GM18909 (cell line): ENCODE data around the gene ARMC8.
"Not testable (repeated sequence)": the region's sequence is repeated elsewhere in the genome, so short reads cannot be mapped to it uniquely, and the experiment has no call there.

Experiments used
- ATAC-seq: cut with Tn5 transposase; IDR thresholded peaks from one replicate; pipeline ENCODE4 v1.9.1; 2021; ENCODE audit warnings: mild to moderate bottlenecking; ENCODE audit not compliant: unreplicated experiment, poor library complexity

The ARMC8 gene

GRCh38 chr3:138187296-138188012 is at the start of gene ARMC8:
Gene ARMC8, plus strand, starts transcription at chr3:138187301. Its CDS starts 254 bp downstream, at chr3:138187555.
- peak; percentile 70 for ATAC-seq

- no peak for ATAC-seq
These were observed 49.2 kb upstream of the ARMC8 start for GRCh38 chr3:138137861-138138260.

GRCh38 chr3:138139691-138140090 is 47.4 kb upstream of the ARMC8 start:
- ATAC-seq = no peak

DNA sequence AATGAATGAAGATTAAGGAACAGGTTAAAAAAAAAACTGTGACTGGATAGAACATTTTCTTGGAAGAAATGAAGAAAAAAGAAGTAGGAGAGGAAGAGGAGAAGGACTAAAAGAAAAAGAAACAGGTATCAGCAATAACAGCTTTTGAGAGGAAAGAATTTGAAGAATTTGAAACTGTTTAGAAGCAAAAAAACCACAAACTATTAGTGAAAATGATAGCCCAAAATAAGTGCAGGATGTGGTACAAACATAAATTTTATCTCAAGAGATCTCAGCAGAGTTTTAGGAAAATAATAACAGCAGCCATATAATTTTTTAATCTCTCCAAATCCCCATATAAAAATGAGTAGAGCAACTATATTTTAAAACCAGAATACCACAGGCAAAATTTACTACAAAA is 46.2 kb upstream of the ARMC8 start:
- no peak for ATAC-seq

DNA sequence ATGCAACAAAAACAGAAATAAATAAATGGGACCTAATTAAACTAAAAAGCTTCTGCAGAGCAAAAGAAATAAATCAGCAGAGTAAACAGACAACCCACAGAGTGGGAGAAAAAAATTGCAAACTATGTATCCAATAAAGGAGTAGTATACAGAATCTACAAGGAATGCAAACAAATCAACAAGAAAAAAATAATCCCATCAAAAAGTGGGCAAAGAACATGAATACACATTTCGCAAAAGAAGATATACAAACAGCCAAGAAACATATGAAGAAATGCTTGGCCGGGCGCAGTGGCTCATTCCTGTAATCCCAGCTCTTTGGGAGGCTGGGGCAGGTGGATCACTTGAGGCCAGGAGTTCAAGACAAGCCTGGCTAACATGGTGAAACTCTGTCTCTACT is 44.9 kb upstream of the ARMC8 start:
- ATAC-seq = not testable (repeated sequence)

DNA sequence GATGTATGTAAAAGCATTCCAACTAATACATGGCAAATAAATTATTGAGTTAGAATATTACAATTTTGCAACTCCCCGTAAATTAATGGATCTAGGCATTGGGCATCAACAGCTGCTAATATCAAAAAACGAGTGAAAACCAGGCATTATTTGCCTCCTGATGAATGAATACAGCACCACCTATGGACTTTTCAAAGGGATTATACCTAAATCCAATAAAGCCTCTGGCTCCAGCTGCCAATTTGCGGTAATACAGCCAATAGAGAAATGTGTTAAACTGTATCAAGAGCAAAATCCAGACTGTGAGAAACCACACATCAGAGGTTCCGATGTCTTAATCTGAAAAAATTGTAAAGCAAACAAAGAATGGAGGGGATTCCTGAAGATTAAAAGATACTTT is 38.6 kb upstream of the ARMC8 start:
- ATAC-seq = no peak

DNA sequence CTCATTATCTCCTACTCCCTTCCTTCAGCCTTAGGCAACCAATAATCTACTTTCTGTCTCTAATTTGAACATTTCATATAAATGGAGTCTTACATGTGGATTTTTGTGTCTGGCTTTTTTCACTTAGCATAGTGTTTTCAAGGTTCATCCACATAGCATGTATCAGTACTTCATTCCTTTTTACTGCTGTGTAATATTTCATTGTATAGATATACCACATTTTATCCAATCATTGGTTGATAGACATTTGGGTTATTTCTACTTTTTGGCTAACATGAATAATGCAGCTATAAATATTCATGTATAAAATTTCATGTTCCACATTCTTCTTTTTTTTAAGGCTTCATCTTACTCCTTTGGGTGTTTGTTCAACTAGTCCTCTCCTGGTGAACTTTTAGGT is 32.6 kb upstream of the ARMC8 start:
- ATAC-seq = no peak

DNA sequence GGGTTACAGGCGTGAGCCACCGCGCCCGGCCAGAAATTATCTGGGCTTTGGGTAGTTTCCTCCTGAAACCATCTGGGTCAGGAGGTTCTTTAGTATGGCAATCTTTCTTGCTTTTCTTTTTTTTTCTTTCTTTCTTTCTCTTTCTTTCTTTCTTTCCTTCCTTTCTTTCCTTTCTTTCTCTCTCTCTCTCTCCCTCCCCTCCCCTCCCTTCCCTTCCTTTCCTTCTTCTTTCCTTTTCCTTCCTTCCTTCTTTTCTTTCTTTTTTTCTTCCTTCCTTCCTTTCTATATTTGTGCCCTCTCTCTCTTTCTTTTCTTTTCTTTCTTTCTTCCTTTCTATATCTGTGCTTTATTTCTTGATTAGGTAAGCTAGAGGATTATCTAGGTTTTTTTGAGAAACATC is 29.4 kb upstream of the ARMC8 start:
- ATAC-seq = no peak

GRCh38 chr3:138165061-138165460 is 22.0 kb upstream of the ARMC8 start:
- no peak for ATAC-seq

DNA sequence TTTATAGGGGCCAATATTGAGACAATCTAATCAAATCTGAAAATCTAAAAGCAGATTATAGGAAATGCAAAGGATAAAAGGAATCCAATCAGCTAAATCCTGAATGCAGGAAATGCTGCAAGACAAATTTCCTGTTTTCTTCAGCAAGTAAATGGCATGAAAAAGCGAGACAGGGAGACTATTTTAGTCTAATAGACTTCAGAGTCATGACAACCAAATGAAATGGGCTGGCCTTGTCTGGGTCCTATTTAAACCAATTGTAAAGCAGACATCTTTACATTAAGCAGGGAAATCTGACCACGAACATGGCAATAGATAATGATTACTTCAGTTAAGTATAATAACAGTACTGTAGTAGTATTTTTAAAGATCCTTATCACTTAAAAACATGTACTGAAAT is 14.5 kb upstream of the ARMC8 start:
- no peak for ATAC-seq

- ATAC-seq = no peak
These were observed 13.2 kb upstream of the ARMC8 start for GRCh38 chr3:138173769-138174420.

DNA sequence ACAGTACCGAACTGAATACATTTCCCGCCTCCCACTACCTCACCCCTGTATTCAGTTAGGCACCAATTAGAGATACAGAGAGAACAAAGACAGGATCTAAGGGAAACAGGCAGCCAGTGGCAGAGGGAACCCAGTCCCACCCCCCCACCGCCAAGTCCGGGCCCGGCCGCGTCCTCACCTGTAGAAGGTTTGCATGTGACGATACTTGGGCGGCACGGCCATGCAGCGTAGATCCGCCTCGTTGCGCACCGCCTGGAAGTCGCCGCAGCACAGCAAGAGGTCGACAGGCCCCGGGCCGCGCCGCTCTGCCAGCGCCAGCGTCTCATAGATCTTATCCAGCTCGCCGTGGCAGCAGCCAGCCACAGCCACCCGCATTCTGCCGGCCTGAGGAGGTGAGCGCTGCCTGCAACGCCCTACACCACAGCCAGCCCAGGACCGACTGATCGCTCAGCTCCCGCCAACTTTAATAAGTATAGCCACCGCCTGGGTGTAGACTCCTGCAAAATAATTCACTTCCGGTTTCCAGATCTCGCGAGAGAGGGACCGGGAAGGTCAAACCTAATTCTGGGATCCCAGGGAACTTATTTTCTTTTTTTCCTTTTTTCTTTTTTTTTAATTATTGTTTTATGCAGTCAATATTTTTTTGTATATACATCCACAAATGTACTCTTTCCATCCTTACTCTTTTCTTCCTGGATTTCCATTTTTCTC is 12.5 kb upstream of the ARMC8 start, which contains the start of gene DBR1:
Gene DBR1, minus strand, starts transcription at position 501 of the 711 bp plus-strand sequence. Its CDS starts 126 bp downstream, at position 375.
- ATAC-seq = peak; percentile 92

GRCh38 chr3:138180375-138181029 is 6.6 kb upstream of the ARMC8 start:
- ATAC-seq = peak; percentile 83

- ATAC-seq = no peak
These were observed 2.1 kb upstream of the ARMC8 start for GRCh38 chr3:138184994-138185393.

DNA sequence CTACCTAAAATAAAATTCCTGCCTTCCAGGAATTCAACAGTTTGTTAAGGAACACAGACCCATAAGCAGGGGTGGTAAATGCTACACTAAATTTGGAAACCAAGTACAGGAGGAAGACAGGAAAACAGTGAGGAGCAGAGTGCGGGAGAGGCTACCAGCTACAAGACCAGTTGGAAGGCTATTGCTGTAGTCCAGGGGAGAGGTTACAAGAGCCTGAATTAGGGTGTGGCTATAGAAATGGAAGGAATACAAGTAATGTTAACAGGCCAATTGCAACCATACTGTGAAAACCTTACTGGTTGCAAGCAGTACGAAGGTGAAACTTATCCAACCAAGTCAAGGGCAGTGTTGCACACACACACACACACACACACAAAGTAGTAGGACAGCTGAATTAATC is 880 bp upstream of the ARMC8 start:
- ATAC-seq = no peak

DNA sequence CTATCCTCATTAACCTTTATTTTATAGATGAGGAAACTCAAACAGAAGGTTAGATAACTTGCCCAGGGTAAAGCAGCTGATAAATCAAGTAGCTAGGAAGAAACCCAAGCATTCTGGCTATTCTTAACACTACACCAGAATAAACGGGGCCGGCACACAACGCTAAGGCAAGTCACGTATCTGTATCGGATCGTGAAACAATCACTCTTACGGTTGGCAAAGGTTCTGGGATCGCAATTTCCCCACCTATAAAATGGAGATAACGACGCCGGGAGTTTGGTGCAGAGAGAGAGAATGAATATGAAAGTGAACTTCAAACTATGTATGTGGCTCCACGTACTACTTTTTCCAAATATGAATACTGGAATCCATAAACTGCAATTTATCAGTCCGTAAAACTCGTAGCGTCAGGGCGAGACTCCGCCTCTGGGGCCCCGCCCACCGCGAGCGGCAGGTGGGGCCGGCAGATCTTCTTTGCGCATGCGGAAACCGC is 252 bp upstream of the ARMC8 start:
- peak; percentile 94 for ATAC-seq

DNA sequence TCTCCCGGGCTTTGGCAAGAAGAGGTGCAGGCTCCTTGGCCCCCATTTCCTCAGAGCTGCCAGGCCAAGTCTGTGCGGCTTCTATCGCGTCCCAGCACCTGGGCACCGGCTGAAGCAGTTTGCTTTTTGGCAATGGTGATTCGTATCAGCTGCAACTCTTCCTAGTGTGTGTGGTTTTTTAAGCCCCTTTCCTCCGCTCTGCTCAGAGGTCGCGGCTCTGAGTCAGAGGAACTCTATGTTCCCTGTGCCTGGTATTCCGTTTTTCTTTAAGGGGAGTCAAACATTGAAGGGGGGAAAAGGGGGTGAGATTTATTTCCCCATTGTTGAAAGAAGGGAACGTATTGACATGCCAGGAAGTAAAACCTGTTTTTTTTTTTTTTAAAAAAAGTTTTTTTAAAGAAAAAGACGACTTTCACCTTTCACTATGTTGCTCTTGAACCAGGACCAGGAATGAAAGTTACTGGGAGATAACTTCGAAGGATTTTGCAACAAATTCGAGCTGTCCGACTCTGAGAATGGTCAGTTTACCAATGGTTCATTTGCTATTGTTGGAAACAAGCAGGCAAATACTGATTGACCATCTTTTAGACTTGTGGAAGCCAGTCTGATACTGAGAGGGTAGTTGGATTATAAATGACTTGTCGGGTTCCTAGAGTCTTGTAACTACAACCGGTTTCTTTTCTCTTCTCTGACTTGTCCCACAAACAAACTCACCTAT is 1.1 kb downstream of the ARMC8 start:
- ATAC-seq = no peak

GRCh38 chr3:138195481-138195880 is 8.4 kb downstream of the ARMC8 start:
- no peak for ATAC-seq

DNA sequence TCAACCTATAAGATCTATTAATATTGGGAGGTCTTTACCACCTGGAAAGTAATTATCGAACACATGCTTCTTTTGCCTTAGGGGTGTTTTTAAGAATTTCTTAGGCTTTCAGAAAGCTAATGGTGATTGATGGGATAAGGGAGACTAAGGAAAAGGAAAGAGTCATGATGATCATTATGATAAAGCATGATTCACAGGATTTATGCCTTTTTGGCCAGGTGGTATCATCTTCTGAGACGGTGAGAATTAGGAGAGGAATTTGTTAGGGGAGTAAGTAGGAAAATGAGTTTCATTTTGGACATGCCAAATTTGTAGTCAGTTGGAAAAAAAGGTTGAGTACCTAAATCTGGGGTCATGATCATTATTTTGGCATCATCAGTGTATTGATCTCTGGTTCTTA is 8.9 kb downstream of the ARMC8 start:
- no peak for ATAC-seq

DNA sequence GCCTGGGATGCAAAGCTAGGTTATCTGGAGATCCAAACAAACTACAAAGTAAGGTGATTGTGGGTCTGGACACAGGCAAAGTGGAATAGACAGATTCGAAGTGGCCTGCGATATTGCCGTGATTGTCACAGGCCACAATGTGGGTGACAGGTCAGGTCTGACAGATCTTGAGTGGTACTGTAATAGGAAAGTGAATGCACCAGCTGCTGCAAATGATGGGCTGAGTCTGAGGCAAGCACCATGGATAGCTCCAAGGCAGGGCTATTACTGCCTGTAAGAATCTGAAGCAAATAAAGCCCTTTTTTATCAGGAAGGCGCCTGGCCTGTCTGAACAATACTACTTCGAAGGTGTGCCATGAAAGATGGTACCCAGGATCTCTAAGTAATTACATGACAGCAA is 10.0 kb downstream of the ARMC8 start:
- no peak for ATAC-seq
